HG02610 (cell line): ENCODE measurements around the gene SHROOM1.
A peak's percentile ranks its signal among the peaks of the same experiment; 100 is the strongest.

Experiments
- ATAC-seq: cut with Tn5 transposase; IDR thresholded peaks from one replicate; pipeline ENCODE4 v1.9.1; 2021; ENCODE audit warnings: mild to moderate bottlenecking, moderate library complexity; ENCODE audit not compliant: unreplicated experiment

The SHROOM1 gene

GRCh38 chr5:132825033-132825833, 5.2 kb downstream of the SHROOM1 start:
- ATAC-seq, result no peak

- ATAC-seq, result no peak
These were observed 6.0 kb downstream of the SHROOM1 start for GRCh38 chr5:132824426-132824825.

DNA sequence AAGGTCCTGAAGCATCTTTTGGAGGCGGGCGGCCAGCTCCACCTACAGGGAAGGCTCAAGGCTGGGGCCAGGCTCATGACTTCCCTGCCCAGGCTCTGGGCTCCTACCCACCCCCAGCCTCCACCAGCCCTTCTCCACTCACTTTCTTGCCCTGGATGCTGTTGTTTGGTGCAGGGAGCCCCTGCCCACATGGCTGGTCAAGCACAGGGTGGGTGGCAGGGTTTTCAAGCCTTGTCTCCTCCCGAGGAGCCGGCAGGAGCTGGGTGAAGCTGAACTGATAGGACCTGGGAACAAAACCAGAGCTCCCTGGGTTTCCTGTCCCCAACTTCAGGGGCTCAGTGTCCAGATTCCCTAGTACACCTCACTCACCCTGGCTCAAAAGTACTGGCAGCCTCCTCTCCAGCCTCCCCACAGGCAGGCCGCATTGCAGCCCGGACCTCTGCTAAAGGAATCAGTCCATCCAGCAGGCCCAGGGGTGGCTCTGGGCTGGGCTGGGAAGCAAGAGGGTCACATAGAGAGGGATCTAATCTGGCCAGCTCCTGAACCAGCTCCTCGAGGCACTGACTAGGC, 6.9 kb downstream of the SHROOM1 start:
- no peak for ATAC-seq

GRCh38 chr5:132822650-132823480, 7.6 kb downstream of the SHROOM1 start:
- ATAC-seq, result no peak

DNA sequence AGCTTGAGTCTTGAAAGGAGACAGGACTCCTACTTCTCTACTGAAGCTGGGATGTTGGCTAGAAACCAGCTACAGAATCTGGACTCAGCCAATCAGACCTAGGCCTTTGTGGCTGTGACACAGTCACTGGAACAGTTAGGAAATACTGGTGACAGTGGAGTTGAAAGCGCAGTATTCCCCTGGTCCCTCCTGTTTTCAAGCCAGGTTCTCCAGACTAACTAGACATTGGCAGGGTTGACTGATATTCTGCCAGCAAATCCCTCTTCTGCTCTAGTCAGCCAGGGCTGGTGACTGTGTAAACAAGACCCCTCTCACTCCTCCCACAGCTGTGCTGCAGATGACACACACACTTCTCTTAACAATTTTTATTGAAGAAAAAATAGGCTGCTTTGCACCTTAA, 8.7 kb downstream of the SHROOM1 start:
- ATAC-seq, result no peak

GRCh38 chr5:132821350-132821749, 9.1 kb downstream of the SHROOM1 start:
- no peak for ATAC-seq

GRCh38 chr5:132820162-132820754, 10.2 kb downstream of the SHROOM1 start:
- ATAC-seq, result peak; percentile 65

DNA sequence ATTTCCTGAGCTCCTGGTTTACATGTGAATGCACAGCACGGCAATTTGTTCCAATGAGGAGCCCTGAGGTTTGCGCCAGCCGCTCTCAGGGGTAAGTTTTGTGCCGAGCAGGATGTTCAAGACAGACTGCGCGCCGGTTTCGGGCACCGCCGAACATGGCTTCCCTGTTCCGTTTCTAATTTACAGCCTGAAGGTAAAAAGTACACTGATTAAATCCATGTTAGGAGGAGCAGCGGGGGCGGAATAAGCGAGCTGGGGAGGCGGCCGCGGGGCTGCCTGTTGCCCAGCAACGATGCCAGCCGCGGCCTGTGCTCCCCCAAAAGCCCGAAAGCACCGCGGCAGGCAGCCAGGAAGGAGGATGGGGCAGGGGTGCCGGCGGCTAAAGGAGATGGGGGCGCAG, 11.0 kb downstream of the SHROOM1 start:
- no peak for ATAC-seq

GRCh38 chr5:132817011-132817410, 13.4 kb downstream of the SHROOM1 start:
- ATAC-seq, result no peak

GRCh38 chr5:132816554-132816953, 13.9 kb downstream of the SHROOM1 start:
- no peak for ATAC-seq

DNA sequence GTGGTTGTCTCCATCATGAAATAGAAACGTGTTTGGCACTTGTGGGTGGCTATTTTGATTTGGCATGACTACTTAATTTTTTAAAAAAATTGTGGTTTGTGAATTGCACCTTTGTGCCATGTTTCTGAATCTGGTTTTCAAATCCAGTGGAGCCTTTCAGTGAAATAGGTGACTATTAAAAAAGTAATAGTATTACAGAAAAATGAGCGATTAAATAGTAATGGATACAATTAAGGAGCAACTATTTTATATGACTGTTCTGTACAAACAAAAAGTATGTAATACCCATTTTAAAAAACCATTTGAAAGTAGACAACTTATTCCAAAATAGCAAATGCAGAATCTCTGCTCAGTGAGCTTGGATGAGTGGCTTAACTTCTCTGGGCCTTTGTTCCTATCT, 14.4 kb downstream of the SHROOM1 start:
- ATAC-seq, result no peak

DNA sequence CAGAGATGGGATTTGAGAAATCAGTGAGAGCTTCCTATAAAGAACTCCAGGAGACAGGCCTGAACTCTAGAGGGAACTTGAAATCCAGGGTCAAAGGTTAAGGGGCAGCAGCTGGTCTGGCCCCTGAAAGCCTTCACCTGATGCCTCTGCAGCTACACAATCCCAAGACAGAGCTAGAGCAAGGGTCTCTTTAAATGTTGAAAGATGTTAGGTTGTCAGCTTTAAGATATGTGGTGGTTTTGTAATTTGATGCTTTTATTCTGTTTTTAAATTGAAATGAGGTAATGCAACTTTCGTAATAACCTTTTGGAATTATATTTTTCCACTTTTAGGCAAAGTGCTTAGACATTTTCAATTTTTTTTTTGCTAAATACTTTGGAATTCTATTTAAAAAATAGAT, 15.0 kb downstream of the SHROOM1 start:
- no peak for ATAC-seq

- no peak for ATAC-seq
These were observed 15.7 kb downstream of the SHROOM1 start for GRCh38 chr5:132814503-132815294.

DNA sequence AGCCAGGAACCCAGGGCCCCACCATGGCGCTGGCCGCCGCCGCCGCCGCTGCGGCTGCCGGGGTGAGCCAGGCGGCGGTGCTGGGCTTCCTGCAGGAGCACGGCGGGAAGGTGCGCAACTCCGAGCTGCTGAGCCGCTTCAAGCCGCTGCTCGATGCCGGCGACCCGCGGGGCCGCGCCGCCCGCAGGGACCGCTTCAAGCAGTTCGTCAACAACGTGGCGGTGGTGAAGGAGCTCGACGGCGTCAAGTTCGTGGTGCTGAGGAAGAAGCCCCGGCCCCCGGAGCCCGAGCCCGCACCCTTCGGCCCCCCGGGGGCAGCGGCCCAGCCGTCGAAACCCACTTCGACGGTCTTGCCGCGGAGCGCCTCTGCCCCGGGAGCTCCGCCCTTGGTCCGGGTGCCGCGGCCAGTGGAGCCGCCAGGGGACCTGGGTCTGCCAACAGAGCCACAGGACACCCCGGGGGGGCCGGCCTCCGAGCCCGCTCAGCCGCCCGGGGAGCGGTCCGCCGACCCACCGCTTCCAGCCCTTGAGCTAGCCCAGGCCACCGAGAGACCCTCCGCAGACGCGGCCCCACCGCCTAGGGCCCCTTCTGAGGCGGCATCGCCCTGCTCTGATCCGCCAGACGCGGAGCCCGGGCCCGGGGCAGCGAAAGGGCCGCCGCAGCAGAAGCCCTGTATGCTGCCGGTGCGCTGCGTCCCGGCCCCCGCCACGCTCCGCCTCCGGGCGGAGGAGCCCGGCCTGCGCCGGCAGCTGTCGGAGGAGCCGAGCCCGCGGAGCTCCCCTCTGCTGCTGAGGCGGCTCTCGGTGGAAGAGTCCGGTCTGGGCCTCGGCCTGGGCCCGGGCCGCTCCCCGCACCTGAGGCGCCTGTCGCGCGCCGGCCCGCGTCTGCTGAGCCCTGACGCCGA, 16.6 kb downstream of the SHROOM1 start:
- no peak for ATAC-seq

DNA sequence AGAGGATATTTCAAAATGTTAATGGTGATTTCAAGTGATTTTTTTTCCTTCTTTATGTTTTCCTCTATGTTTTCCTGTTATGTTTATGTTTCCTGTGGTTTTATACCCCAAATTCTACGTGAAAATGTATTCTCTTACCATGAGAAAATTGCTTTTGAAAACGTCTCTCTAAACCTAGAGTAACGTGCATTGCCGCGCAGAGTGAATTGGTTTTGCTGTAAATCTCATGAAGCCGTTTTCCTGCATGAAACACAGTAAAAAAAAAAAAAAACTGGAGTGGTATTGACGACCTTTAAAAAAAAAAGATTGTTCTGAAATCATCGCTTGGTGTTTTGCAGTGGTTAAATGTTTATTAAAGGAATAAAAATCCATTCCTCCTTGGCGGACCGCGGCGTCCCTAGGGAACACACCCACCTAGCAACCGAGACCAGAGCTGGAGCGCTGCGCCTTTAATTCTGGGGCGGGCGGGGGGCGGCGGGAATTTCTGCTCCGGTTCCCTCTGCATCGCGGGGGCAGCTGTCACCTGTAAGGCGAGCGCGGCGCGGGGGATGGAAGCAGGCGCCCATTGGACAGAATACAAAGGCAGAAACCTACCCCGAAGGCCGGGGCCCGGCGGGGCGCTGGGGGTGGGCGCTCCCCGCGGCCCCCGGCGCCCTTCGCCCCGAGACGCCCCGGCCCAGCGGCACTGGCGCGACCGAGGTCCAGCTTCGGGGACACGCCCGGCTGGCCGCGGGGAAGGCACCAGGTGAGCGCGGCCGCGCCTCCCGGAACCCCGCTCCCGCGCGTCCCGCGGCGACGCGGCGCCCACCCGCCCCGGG, 17.5 kb downstream of the SHROOM1 start, which contains the start of gene SOWAHA:
TSS of gene SOWAHA (plus strand) at position 522 of the 818 bp plus-strand sequence. CDS start 320 bp downstream, outside the sequence.
- ATAC-seq, result no peak

GRCh38 chr5:132812123-132812765, 18.2 kb downstream of the SHROOM1 start:
- no peak for ATAC-seq

GRCh38 chr5:132810605-132811004, 19.8 kb downstream of the SHROOM1 start:
- no peak for ATAC-seq

DNA sequence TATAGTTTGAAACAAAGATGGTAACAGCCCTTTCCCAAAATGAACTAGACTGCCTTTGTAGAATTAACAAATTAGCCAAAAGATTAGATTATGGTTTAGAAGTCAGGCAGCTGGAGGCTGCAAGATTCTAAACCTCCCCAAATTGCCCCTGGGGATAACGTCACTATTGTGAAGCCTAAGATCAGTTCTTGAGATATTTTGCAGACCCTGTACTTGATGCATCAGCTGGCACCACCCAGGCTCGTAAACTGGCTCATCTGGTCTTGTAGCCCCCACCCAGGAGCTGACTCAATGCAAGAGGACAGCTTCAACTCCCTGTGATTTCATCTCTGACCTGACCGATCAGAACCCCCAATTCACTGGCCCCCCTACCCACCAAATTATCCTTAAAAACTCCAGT, 21.6 kb downstream of the SHROOM1 start:
- no peak for ATAC-seq
